HG03175 (cell line): ENCODE measurements around the gene HDLBP.
"Not testable (repeated sequence)": the region's sequence is repeated elsewhere in the genome, so short reads cannot be mapped to it uniquely, and the experiment has no call there.

Experiments
- ATAC-seq: cut with Tn5 transposase; IDR thresholded peaks from one replicate; pipeline ENCODE4 v1.9.1; 2021; ENCODE audit warnings: mild to moderate bottlenecking, moderate library complexity; ENCODE audit not compliant: unreplicated experiment

HDLBP gene

GRCh38 chr2:241304039-241304670 is 11.3 kb downstream of the HDLBP start:
- ATAC-seq = no peak

GRCh38 chr2:241302759-241303651 is 12.5 kb downstream of the HDLBP start:
- ATAC-seq = no peak

- ATAC-seq = no peak
Observed at GRCh38 chr2:241302083-241302482, 13.4 kb downstream of the HDLBP start.

GRCh38 chr2:241300000-241300399 is 15.5 kb downstream of the HDLBP start:
- no peak for ATAC-seq

GRCh38 chr2:241298673-241299072 is 16.8 kb downstream of the HDLBP start:
- no peak for ATAC-seq

GRCh38 chr2:241296767-241297166 is 18.7 kb downstream of the HDLBP start:
- no peak for ATAC-seq

- ATAC-seq = no peak
Observed at GRCh38 chr2:241295326-241296095, 20.0 kb downstream of the HDLBP start.

GRCh38 chr2:241293378-241293797 is 22.1 kb downstream of the HDLBP start:
- not testable (repeated sequence) for ATAC-seq

- no peak for ATAC-seq
Observed at GRCh38 chr2:241291977-241292376, 23.5 kb downstream of the HDLBP start.

GRCh38 chr2:241291153-241291552 is 24.3 kb downstream of the HDLBP start:
- no peak for ATAC-seq

GRCh38 chr2:241289597-241289996 is 25.9 kb downstream of the HDLBP start:
- ATAC-seq = no peak

GRCh38 chr2:241289053-241289452 is 26.4 kb downstream of the HDLBP start:
- ATAC-seq = no peak

- no peak for ATAC-seq
Observed at GRCh38 chr2:241288324-241288888, 27.1 kb downstream of the HDLBP start.

- no peak for ATAC-seq
Observed at GRCh38 chr2:241286348-241287090, 29.0 kb downstream of the HDLBP start.

GRCh38 chr2:241285596-241285995 is 29.9 kb downstream of the HDLBP start:
- ATAC-seq = no peak

GRCh38 chr2:241282555-241282954 is 32.9 kb downstream of the HDLBP start:
- ATAC-seq = no peak

- no peak for ATAC-seq
Observed at GRCh38 chr2:241280291-241280690, 35.2 kb downstream of the HDLBP start.

- ATAC-seq = no peak
Observed at GRCh38 chr2:241279828-241280227, 35.6 kb downstream of the HDLBP start.

- ATAC-seq = no peak
Observed at GRCh38 chr2:241279413-241279812, 36.1 kb downstream of the HDLBP start.

- ATAC-seq = not testable (repeated sequence)
Observed at GRCh38 chr2:241278306-241278705, 37.2 kb downstream of the HDLBP start.
